ENCODE data around the gene SLC26A11. TPM values are rescaled to one million over a fixed set of nuclear protein-coding genes. Genes with fewer than 3 reads are reported as not detected.

Gene SLC26A11
- total and polyA plus RNA-seq, 2 experiments from 2014 or later: 11.4 to 13.9 TPM

- Histone ChIP-seq H3K4me1 (ENCODE audit: insufficient read depth) (peaks cover 5% of the 10 kb centered on the region), H3K4me3 (no peak overlapping the region), H3K36me3 (ENCODE audit: low read depth) (no peaks in the 10 kb centered on the region), H3K27ac (no peak overlapping the region), H3K9ac (no peak overlapping the region), H3K27me3 (replicated peaks; ENCODE audit: insufficient read depth) (0 out of 2 replicates have a peak, but pooled peaks cover 5% of the 10 kb centered on the region), H3K9me3 (ENCODE audit: low read depth) (no peaks in the 10 kb centered on the region), H3K9me2 (ENCODE audit: insufficient read depth) (no peaks in the 10 kb centered on the region), H3K79me2 (ENCODE audit: insufficient read depth) (no peaks in the 10 kb centered on the region), H2AFZ (no peak overlapping the region), H3F3A (ENCODE audit: insufficient read depth) (peaks cover 2% of the 10 kb centered on the region; the same call in 1 of the 2 replicates), H3K4me2 (ENCODE audit: unreplicated experiment) (no peak overlapping the region), H4K20me1 (ENCODE audit: insufficient read depth) (no peaks in the 10 kb centered on the region)
- TF ChIP-seq EZH2phosphoT487 (IDR thresholded peaks at IDR 0.05; ENCODE audit: insufficient read depth, low read depth) (no peak), EZH2 (IDR thresholded peaks at IDR 0.05; ENCODE audit: insufficient read depth, poor library complexity, severe bottlenecking) (no peak)
- DNase-seq: no peak
- 79 to 82% methylated on average over 29 to 30 of the region's 30 CpGs for WGBS, 2 experiments (ENCODE audit: low coverage in 1 of 2, low lambda C conversion rate in 2 of 2, missing lambda C conversion rate in 2 of 2)
- in situ Hi-C loops (cut with MboI): no loop called here
Measured at GRCh38 chr17:80182118-80182844, 37.9 kb upstream of the SLC26A11 start.

- DNase-seq: no peak
- in situ Hi-C loops (cut with MboI): no loop called here
- Histone ChIP-seq H4K20me1 (ENCODE audit: insufficient read depth) (no peaks in the 10 kb centered on the region), H3K4me1 (ENCODE audit: insufficient read depth) (peaks cover 11% of the 10 kb centered on the region), H3F3A (ENCODE audit: insufficient read depth) (peaks cover 3% of the 10 kb centered on the region; the same call in 1 of the 2 replicates), H3K9me2 (ENCODE audit: insufficient read depth) (no peaks in the 10 kb centered on the region), H3K36me3 (ENCODE audit: low read depth) (no peaks in the 10 kb centered on the region), H3K9ac (no peak overlapping the region), H3K27me3 (replicated peaks; ENCODE audit: insufficient read depth) (0 out of 2 replicates have a peak, but pooled peaks cover 5% of the 10 kb centered on the region), H3K4me2 (ENCODE audit: unreplicated experiment) (no peak overlapping the region), H3K4me3 (no peak overlapping the region), H3K79me2 (ENCODE audit: insufficient read depth) (no peaks in the 10 kb centered on the region), H2AFZ (no peak overlapping the region), H3K9me3 (ENCODE audit: low read depth) (no peaks in the 10 kb centered on the region), H3K27ac (no peak overlapping the region)
- TF ChIP-seq EZH2 (IDR thresholded peaks at IDR 0.05; ENCODE audit: insufficient read depth, poor library complexity, severe bottlenecking) (no peak), EZH2phosphoT487 (IDR thresholded peaks at IDR 0.05; ENCODE audit: insufficient read depth, low read depth) (no peak)
- WGBS, 2 experiments (ENCODE audit: low coverage in 1 of 2, low lambda C conversion rate in 2 of 2, missing lambda C conversion rate in 2 of 2): 80 to 88% methylated on average over 12 of the region's 12 CpGs
Measured at GRCh38 chr17:80182845-80183223, 37.4 kb upstream of the SLC26A11 start.

GRCh38 chr17:80183581-80184422 is 36.4 kb upstream of the SLC26A11 start:
- H3K4me2 ChIP-seq (ENCODE audit: unreplicated experiment): no peak overlapping the region
- H4K20me1 ChIP-seq (ENCODE audit: insufficient read depth): no peaks in the 10 kb centered on the region
- no peaks in the 10 kb centered on the region for H3K79me2 ChIP-seq (ENCODE audit: insufficient read depth)
- H3K27me3 ChIP-seq (replicated peaks; ENCODE audit: insufficient read depth): 0 out of 2 replicates have a peak, but pooled peaks cover 4% of the 10 kb centered on the region
- H3F3A ChIP-seq (ENCODE audit: insufficient read depth): peaks cover 3% of the 10 kb centered on the region; the same call in 1 of the 2 replicates
- H3K36me3 ChIP-seq (ENCODE audit: low read depth): no peaks in the 10 kb centered on the region
- in situ Hi-C loops (cut with MboI): no loop called here
- no peak overlapping the region for H3K4me3 ChIP-seq
- no peak overlapping the region for H3K9ac ChIP-seq
- no peak overlapping the region for H2AFZ ChIP-seq
- DNase-seq: no peak
- TF ChIP-seq EZH2 (IDR thresholded peaks at IDR 0.05; ENCODE audit: insufficient read depth, poor library complexity, severe bottlenecking) (no peak), EZH2phosphoT487 (IDR thresholded peaks at IDR 0.05; ENCODE audit: insufficient read depth, low read depth) (no peak)
- H3K9me2 ChIP-seq (ENCODE audit: insufficient read depth): no peaks in the 10 kb centered on the region
- 79 to 86% methylated on average over 24 to 25 of the region's 26 CpGs for WGBS, 2 experiments (ENCODE audit: low coverage in 1 of 2, low lambda C conversion rate in 2 of 2, missing lambda C conversion rate in 2 of 2)
- H3K9me3 ChIP-seq (ENCODE audit: low read depth): no peaks in the 10 kb centered on the region
- peaks cover 13% of the 10 kb centered on the region for H3K4me1 ChIP-seq (ENCODE audit: insufficient read depth)
- no peak overlapping the region for H3K27ac ChIP-seq

GRCh38 chr17:80184423-80184714 is 35.9 kb upstream of the SLC26A11 start:
- no peak overlapping the region for H3K9ac ChIP-seq
- H3K9me2 ChIP-seq (ENCODE audit: insufficient read depth): no peaks in the 10 kb centered on the region
- H3F3A ChIP-seq (ENCODE audit: insufficient read depth): peaks cover 3% of the 10 kb centered on the region; the same call in 1 of the 2 replicates
- H3K4me2 ChIP-seq (ENCODE audit: unreplicated experiment): no peak overlapping the region
- H3K4me1 ChIP-seq (ENCODE audit: insufficient read depth): peaks cover 13% of the 10 kb centered on the region
- DNase-seq: no peak
- no peaks in the 10 kb centered on the region for H3K9me3 ChIP-seq (ENCODE audit: low read depth)
- H3K36me3 ChIP-seq (ENCODE audit: low read depth): no peaks in the 10 kb centered on the region
- H3K4me3 ChIP-seq: no peak overlapping the region
- no peak overlapping the region for H2AFZ ChIP-seq
- WGBS, 2 experiments (ENCODE audit: low coverage in 1 of 2, low lambda C conversion rate in 2 of 2, missing lambda C conversion rate in 2 of 2): 65 to 77% methylated on average over 10 of the region's 10 CpGs
- H4K20me1 ChIP-seq (ENCODE audit: insufficient read depth): no peaks in the 10 kb centered on the region
- H3K27ac ChIP-seq: no peak overlapping the region
- in situ Hi-C loops (cut with MboI): no loop called here
- no peaks in the 10 kb centered on the region for H3K79me2 ChIP-seq (ENCODE audit: insufficient read depth)
- H3K27me3 ChIP-seq (replicated peaks; ENCODE audit: insufficient read depth): no peaks in the 10 kb centered on the region
- TF ChIP-seq EZH2phosphoT487 (IDR thresholded peaks at IDR 0.05; ENCODE audit: insufficient read depth, low read depth): no peak
- TF ChIP-seq EZH2 (IDR thresholded peaks at IDR 0.05; ENCODE audit: insufficient read depth, poor library complexity, severe bottlenecking): no peak
